Adrenal gland (tissue), 5 donors: Measurements from ENCODE around the gene M6PR.

Source experiments
- POLR2A ChIP-seq, 2 donors: fragments of 450-650 bp; IDR thresholded peaks; one replicate each; pipeline ENCODE4 v1.6.1; 2017; ENCODE audit warnings: antibody characterized with exemption in 2 of 2, mild to moderate bottlenecking in 2 of 2, moderate library complexity in 1 of 2
- TF ChIP-seq, protein P1 (sequence below), 6 experiments: fragments of 450-650 bp in 4 of 6; fragments of 200-600 bp in 2 of 6; sonication (generic) in 1 of 6; IDR thresholded peaks; 1 replicate in 5 of 6; 2 replicates in 1 of 6; pipeline versions ENCODE4 v1.5.1 to v1.8.0; 2016 to 2021; ENCODE audit warnings: antibody characterized with exemption in 6 of 6, mild to moderate bottlenecking in 2 of 6, moderate library complexity in 1 of 6
- donor health status: DM: no; HTN: no; CAD: no.

DNA sequence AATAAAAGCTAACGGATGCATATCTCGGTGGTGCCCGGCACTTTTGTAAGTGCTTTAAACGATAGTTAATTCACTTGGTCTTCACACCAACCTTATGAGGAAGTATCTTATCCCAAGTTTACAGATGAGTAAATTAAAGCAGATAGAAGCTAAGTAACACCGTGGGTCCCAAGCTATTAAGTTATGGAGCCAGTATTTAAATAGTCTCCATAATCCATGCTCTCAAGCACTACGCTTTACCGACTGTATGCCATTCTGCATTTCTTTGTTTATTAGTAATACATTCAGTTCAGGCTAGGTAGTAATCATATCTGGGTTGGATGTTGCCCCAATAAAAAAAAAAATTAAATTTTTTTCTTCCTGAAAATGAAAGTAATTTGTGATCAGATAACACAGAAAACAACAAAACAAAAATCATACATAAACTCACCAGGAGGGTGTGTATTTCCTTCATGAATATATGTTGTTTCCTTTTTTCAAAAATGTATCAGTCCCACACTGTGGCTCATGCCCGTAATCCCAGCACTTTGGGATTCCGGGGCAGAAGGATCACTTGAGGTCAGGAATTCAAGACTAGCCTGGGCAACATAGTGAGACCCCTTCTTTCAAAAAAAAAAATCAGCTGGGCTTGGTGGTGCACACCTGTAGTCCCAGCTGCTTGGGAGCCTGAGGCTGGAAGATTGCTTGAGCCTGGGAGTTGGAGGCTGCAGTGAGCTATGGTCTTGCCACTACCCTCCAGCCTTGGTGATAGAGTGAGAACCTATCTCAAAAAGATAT lies 1.4 kb upstream of the M6PR start:
- TF ChIP-seq, protein P1, sequence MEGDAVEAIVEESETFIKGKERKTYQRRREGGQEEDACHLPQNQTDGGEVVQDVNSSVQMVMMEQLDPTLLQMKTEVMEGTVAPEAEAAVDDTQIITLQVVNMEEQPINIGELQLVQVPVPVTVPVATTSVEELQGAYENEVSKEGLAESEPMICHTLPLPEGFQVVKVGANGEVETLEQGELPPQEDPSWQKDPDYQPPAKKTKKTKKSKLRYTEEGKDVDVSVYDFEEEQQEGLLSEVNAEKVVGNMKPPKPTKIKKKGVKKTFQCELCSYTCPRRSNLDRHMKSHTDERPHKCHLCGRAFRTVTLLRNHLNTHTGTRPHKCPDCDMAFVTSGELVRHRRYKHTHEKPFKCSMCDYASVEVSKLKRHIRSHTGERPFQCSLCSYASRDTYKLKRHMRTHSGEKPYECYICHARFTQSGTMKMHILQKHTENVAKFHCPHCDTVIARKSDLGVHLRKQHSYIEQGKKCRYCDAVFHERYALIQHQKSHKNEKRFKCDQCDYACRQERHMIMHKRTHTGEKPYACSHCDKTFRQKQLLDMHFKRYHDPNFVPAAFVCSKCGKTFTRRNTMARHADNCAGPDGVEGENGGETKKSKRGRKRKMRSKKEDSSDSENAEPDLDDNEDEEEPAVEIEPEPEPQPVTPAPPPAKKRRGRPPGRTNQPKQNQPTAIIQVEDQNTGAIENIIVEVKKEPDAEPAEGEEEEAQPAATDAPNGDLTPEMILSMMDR (IDR thresholded peaks at IDR 0.05), result peak in 3 of 6 experiments; percentile 13 to 38 (median 33)
- no peak for TF ChIP-seq POLR2A (IDR thresholded peaks at IDR 0.05)
